ENCODE results near the gene PMAIP1. TPM values are rescaled to one million over a fixed set of nuclear protein-coding genes. Genes with fewer than 3 reads are reported as not detected.

The PMAIP1 gene
- total RNA-seq, 3 donors from 2014 or later: 1.1 to 7.5 (median 5.3) TPM

GRCh38 chr18:59892123-59892522 is 7.7 kb upstream of the PMAIP1 start:
- no peaks in the 10 kb centered on the region for H3K4me1 ChIP-seq
- intact Hi-C loops (cut with DNase I; ENCODE audit: low total_unique reads): no loop called here
- no peak overlapping the region for H3K27ac ChIP-seq
- TF ChIP-seq POLR2A (IDR thresholded peaks at IDR 0.05) (no peak), POLR2AphosphoS5 (IDR thresholded peaks at IDR 0.05) (no peak)
- TF ChIP-seq, protein P1, sequence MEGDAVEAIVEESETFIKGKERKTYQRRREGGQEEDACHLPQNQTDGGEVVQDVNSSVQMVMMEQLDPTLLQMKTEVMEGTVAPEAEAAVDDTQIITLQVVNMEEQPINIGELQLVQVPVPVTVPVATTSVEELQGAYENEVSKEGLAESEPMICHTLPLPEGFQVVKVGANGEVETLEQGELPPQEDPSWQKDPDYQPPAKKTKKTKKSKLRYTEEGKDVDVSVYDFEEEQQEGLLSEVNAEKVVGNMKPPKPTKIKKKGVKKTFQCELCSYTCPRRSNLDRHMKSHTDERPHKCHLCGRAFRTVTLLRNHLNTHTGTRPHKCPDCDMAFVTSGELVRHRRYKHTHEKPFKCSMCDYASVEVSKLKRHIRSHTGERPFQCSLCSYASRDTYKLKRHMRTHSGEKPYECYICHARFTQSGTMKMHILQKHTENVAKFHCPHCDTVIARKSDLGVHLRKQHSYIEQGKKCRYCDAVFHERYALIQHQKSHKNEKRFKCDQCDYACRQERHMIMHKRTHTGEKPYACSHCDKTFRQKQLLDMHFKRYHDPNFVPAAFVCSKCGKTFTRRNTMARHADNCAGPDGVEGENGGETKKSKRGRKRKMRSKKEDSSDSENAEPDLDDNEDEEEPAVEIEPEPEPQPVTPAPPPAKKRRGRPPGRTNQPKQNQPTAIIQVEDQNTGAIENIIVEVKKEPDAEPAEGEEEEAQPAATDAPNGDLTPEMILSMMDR (IDR thresholded peaks at IDR 0.05): no peak
- H3K36me3 ChIP-seq: no peaks in the 10 kb centered on the region
- DNase-seq (ENCODE audit: low spot score in 2 of 2): no peak
- H3K27me3 ChIP-seq: no peaks in the 10 kb centered on the region
- H3K4me3 ChIP-seq: no peak overlapping the region
- no peaks in the 10 kb centered on the region for H3K9me3 ChIP-seq

- intact Hi-C loops (cut with DNase I; ENCODE audit: low total_unique reads): no loop called here
Observed at GRCh38 chr18:59893971-59894370, 5.8 kb upstream of the PMAIP1 start.

DNA sequence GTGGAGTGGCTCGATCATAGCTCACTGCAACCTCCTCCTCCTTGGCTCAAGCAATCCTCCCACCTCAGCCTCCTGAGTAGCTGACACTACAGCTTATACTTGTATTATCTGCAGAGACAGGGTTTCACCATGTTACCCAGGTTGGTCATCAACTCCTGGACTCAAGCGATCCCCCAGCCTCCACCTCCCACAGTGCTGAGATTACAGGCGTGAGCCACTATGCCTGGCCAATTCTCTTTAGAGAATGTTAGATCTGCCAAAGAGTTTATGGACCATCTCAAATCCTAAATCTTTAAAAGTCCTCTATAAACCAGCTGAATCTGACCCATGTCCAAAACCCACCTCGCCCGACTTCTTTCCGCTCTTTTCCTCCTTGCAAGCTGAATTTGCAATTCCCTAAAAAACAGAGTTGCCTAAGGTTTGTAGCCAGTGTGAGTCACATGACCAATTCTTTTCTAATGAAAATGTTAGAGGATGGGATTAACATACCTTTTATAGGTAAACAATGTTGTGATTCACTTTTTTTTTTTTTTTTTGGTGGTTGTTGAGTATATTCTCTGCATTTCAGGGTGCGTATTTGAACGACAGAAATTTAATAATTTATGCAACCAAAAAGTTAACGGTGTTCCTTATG is 2.4 kb upstream of the PMAIP1 start:
- Histone ChIP-seq H3K9me3 (no peaks in the 10 kb centered on the region), H3K4me1 (no peaks in the 10 kb centered on the region), H3K4me3 (no peak overlapping the region), H3K27ac (no peak overlapping the region), H3K36me3 (no peaks in the 10 kb centered on the region), H3K27me3 (no peaks in the 10 kb centered on the region)
- TF ChIP-seq POLR2AphosphoS5 (IDR thresholded peaks at IDR 0.05): no peak
- TF ChIP-seq, protein P1 (IDR thresholded peaks at IDR 0.05): no peak
- TF ChIP-seq POLR2A (IDR thresholded peaks at IDR 0.05): no peak
- intact Hi-C loops (cut with DNase I; ENCODE audit: low total_unique reads): no loop called here
- no peak for DNase-seq (ENCODE audit: low spot score in 2 of 2)

More at GRCh38 chr18:59893971-59894370, 5.8 kb upstream of the PMAIP1 start:
- H3K27ac ChIP-seq: no peak overlapping the region
- H3K9me3 ChIP-seq: no peaks in the 10 kb centered on the region
- DNase-seq (ENCODE audit: low spot score in 2 of 2): no peak
- TF ChIP-seq POLR2AphosphoS5 (IDR thresholded peaks at IDR 0.05): no peak
- TF ChIP-seq, protein P1 (IDR thresholded peaks at IDR 0.05): no peak
- TF ChIP-seq POLR2A (IDR thresholded peaks at IDR 0.05): no peak
- H3K4me3 ChIP-seq: no peak overlapping the region
- no peaks in the 10 kb centered on the region for H3K36me3 ChIP-seq
- H3K27me3 ChIP-seq: no peaks in the 10 kb centered on the region
- no peaks in the 10 kb centered on the region for H3K4me1 ChIP-seq

GRCh38 chr18:59898093-59898492 is 1.7 kb upstream of the PMAIP1 start:
- H3K4me1 ChIP-seq: no peaks in the 10 kb centered on the region
- H3K4me3 ChIP-seq: no peak overlapping the region
- TF ChIP-seq POLR2A (IDR thresholded peaks at IDR 0.05) (no peak), POLR2AphosphoS5 (IDR thresholded peaks at IDR 0.05) (no peak)
- TF ChIP-seq, protein P1 (IDR thresholded peaks at IDR 0.05): no peak
- DNase-seq (ENCODE audit: low spot score in 2 of 2): no peak
- H3K27me3 ChIP-seq: no peaks in the 10 kb centered on the region
- no peak overlapping the region for H3K27ac ChIP-seq
- intact Hi-C loops (cut with DNase I; ENCODE audit: low total_unique reads): no loop called here
- H3K9me3 ChIP-seq: no peaks in the 10 kb centered on the region
- no peaks in the 10 kb centered on the region for H3K36me3 ChIP-seq

GRCh38 chr18:59898609-59899297 is 1.0 kb upstream of the PMAIP1 start:
- no peaks in the 10 kb centered on the region for H3K27me3 ChIP-seq
- no peak for DNase-seq (ENCODE audit: low spot score in 2 of 2)
- no peaks in the 10 kb centered on the region for H3K9me3 ChIP-seq
- intact Hi-C loops (cut with DNase I; ENCODE audit: low total_unique reads): no loop called here
- peak overlapping the region; percentile 46 to 70 (median 68) for H3K4me3 ChIP-seq
- no peaks in the 10 kb centered on the region for H3K4me1 ChIP-seq
- H3K27ac ChIP-seq: peak overlapping the region; percentile 83 to 91
- H3K36me3 ChIP-seq: no peaks in the 10 kb centered on the region
- TF ChIP-seq POLR2A (IDR thresholded peaks at IDR 0.05): no peak
- TF ChIP-seq, protein P1 (IDR thresholded peaks at IDR 0.05): no peak
- no peak for TF ChIP-seq POLR2AphosphoS5 (IDR thresholded peaks at IDR 0.05)
